ENCODE measurements around the gene DLG1. TPM values are rescaled to one million over a fixed set of nuclear protein-coding genes. Genes with fewer than 3 reads are reported as not detected.

Gene DLG1
- total and polyA plus RNA-seq, 2 donors from 2014 or later = 19.4 to 101 TPM

- Histone ChIP-seq H3K9ac (ENCODE audit: low read length in 3 of 3) (no peak overlapping the region), H3K4me3 (ENCODE audit: low read length in 3 of 3) (no peak overlapping the region), H3K27ac (ENCODE audit: low read depth in 2 of 2, low read length in 2 of 2) (no peak overlapping the region), H3K27me3 (ENCODE audit: control insufficient read depth, insufficient read depth, low read length) (no peaks in the 10 kb centered on the region), H3K9me3 (ENCODE audit: control insufficient read depth in 2 of 3, insufficient read depth in 1 of 3, low read length in 3 of 3) (no peaks in the 10 kb centered on the region), H3K4me1 (ENCODE audit: control insufficient read depth in 2 of 3, insufficient read depth in 2 of 3, low read depth in 1 of 3, low read length in 3 of 3) (no peaks in the 10 kb centered on the region), H3K36me3 (ENCODE audit: control insufficient read depth in 2 of 3, insufficient read depth in 3 of 3, low read length in 3 of 3) (no peaks in the 10 kb centered on the region)
- TF ChIP-seq CTCF (IDR thresholded peaks at IDR 0.05; ENCODE audit: borderline replicate concordance, extremely low read depth, insufficient read depth) = no peak
- FAIRE-seq (no peak), DNase-seq (peak in 1 of 5 donors; percentile 45)
- intact Hi-C loops (cut with DNase I) = no loop called here
Observed at GRCh38 chr3:197010556-197011351, 287.7 kb downstream of the DLG1 start.

GRCh38 chr3:197009532-197010019 is 288.8 kb downstream of the DLG1 start:
- DNase-seq (peak in 1 of 5 donors; percentile 75), FAIRE-seq (no peak)
- Histone ChIP-seq H3K36me3 (ENCODE audit: control insufficient read depth in 2 of 3, insufficient read depth in 3 of 3, low read length in 3 of 3) (no peaks in the 10 kb centered on the region), H3K9me3 (ENCODE audit: control insufficient read depth in 2 of 3, insufficient read depth in 1 of 3, low read length in 3 of 3) (no peaks in the 10 kb centered on the region), H3K4me3 (ENCODE audit: low read length in 3 of 3) (no peak overlapping the region), H3K27ac (ENCODE audit: low read depth in 2 of 2, low read length in 2 of 2) (no peak overlapping the region), H3K27me3 (ENCODE audit: control insufficient read depth, insufficient read depth, low read length) (no peaks in the 10 kb centered on the region), H3K4me1 (ENCODE audit: control insufficient read depth in 2 of 3, insufficient read depth in 2 of 3, low read depth in 1 of 3, low read length in 3 of 3) (no peaks in the 10 kb centered on the region), H3K9ac (ENCODE audit: low read length in 3 of 3) (no peak overlapping the region)
- intact Hi-C loops (cut with DNase I) = no loop called here
- TF ChIP-seq CTCF (IDR thresholded peaks at IDR 0.05; ENCODE audit: borderline replicate concordance, extremely low read depth, insufficient read depth) = no peak

- no peak overlapping the region for H3K27ac ChIP-seq (ENCODE audit: low read depth in 2 of 2, low read length in 2 of 2)
- no peak overlapping the region for H3K4me3 ChIP-seq (ENCODE audit: low read length in 3 of 3)
- no peak overlapping the region for H3K9ac ChIP-seq (ENCODE audit: low read length in 3 of 3)
- H3K36me3 ChIP-seq (ENCODE audit: control insufficient read depth in 2 of 3, insufficient read depth in 3 of 3, low read length in 3 of 3) = no peaks in the 10 kb centered on the region
- no peak for FAIRE-seq
- no peaks in the 10 kb centered on the region for H3K27me3 ChIP-seq (ENCODE audit: control insufficient read depth, insufficient read depth, low read length)
- H3K9me3 ChIP-seq (ENCODE audit: control insufficient read depth in 2 of 3, insufficient read depth in 1 of 3, low read length in 3 of 3) = no peaks in the 10 kb centered on the region
- H3K4me1 ChIP-seq (ENCODE audit: control insufficient read depth in 2 of 3, insufficient read depth in 2 of 3, low read depth in 1 of 3, low read length in 3 of 3) = peaks cover 0 to 3% (median 0%) of the 10 kb centered on the region in 3 donors
- peak in 1 of 5 donors; percentile 32 for DNase-seq
- TF ChIP-seq CTCF (IDR thresholded peaks at IDR 0.05; ENCODE audit: borderline replicate concordance, extremely low read depth, insufficient read depth) = no peak
- intact Hi-C loops (cut with DNase I) = no loop called here
Observed at GRCh38 chr3:197008436-197009209, 289.8 kb downstream of the DLG1 start.
